Endothelial cell of umbilical vein (primary cell): ENCODE data around the gene ALG8. TPM values are rescaled to one million over a fixed set of nuclear protein-coding genes. Genes with fewer than 3 reads are reported as not detected.

Source experiments
- BruUV-seq: library from RNA; stranded (reverse); fragments of 400-500 nt; replicated peaks from 2 replicates; lab custom pipeline; 2021; lab: Mats Ljungman, UMichigan
- CTCF ChIA-PET: fragments of 300-600, 350-600 bp; sonication (Branson Sonifier 250); formaldehyde crosslinking; loops from one replicate; lab custom pipeline; 2021; ENCODE audit warnings: antibody characterized with exemption, inconsistent platforms; lab: Charles Lee
- POLR2A ChIA-PET: fragments of 300-600, 350-600 bp; sonication (Branson Sonifier 250); formaldehyde crosslinking; loops from one replicate; lab custom pipeline; 2021; ENCODE audit warnings: antibody characterized with exemption, inconsistent platforms; lab: Charles Lee
- DNase-seq: peaks from one replicate; pipeline ENCODE4 v3.0.0-alpha.2; 2011; ENCODE audit warnings: low read depth, low spot score
- FAIRE-seq: peaks from 2 replicates; lab custom pipeline; 2011; peaks lifted over from hg19 to GRCh38; lab: Jason Lieb, UNC
- H2AFZ ChIP-seq: 2 replicates; pipeline ENCODE4 v1.6.0; 2012; ENCODE audit warnings: low read depth, low read length, control low read depth, inconsistent platforms
- H3K27ac ChIP-seq: 2 replicates; pipeline ENCODE4 v1.5.1; 2011; ENCODE audit warnings: low read depth, mild to moderate bottlenecking, control low read depth, low read length, moderate library complexity; ENCODE audit not compliant: insufficient read depth
- H3K27me3 ChIP-seq, 2 experiments: 2 replicates each; pipeline versions ENCODE4 v1.6.0 to v1.6.1; 2011; ENCODE audit warnings: low read length in 2 of 2, mixed read lengths in 1 of 2; ENCODE audit not compliant: control insufficient read depth in 2 of 2, insufficient read depth in 2 of 2
- H3K36me3 ChIP-seq, 2 experiments: 2 replicates in 1 of 2; 3 replicates in 1 of 2; pipeline ENCODE4 v1.5.1; 2011; ENCODE audit warnings: low read length in 2 of 2, mild to moderate bottlenecking in 1 of 2, moderate library complexity in 1 of 2; ENCODE audit not compliant: control insufficient read depth in 2 of 2, insufficient read depth in 2 of 2; ENCODE audit errors: extremely low read depth in 1 of 2
- H3K4me1 ChIP-seq: 3 replicates; pipeline ENCODE4 v1.5.1; 2011; ENCODE audit warnings: mild to moderate bottlenecking, low read length; ENCODE audit not compliant: control insufficient read depth, insufficient read depth; ENCODE audit errors: extremely low read depth
- H3K4me2 ChIP-seq: 2 replicates; pipeline ENCODE4 v1.6.1; 2011; ENCODE audit warnings: low read length, control low read depth, mixed read lengths; ENCODE audit not compliant: insufficient read depth
- H3K4me3 ChIP-seq, 3 experiments: fragments of 200-600 bp in 1 of 3; sonication (generic), shearing (Covaris generic) in 1 of 3; replicated peaks in 1 of 3; 2 replicates each; pipeline ENCODE4 v1.5.1; 2011 to 2016; ENCODE audit warnings: control low read depth in 3 of 3, low read length in 3 of 3, mild to moderate bottlenecking in 2 of 3, inconsistent platforms in 1 of 3, low read depth in 1 of 3, moderate library complexity in 1 of 3; ENCODE audit not compliant: insufficient read depth in 1 of 3
- H3K79me2 ChIP-seq: 2 replicates; pipeline ENCODE4 v1.6.0; 2012; ENCODE audit warnings: low read length, inconsistent platforms; ENCODE audit not compliant: control insufficient read depth, insufficient read depth
- H3K9ac ChIP-seq: replicated peaks from 2 replicates; pipeline ENCODE3; 2011; ENCODE audit warnings: low read length, control low read depth; ENCODE audit not compliant: insufficient read depth; ENCODE audit errors: extremely low read depth
- H3K9me1 ChIP-seq: replicated peaks from 3 replicates; pipeline ENCODE4 v1.6.0; 2011; ENCODE audit warnings: mild to moderate bottlenecking, low read length; ENCODE audit not compliant: control insufficient read depth, insufficient read depth; ENCODE audit errors: extremely low read depth
- H3K9me3 ChIP-seq: replicated peaks from 2 replicates; pipeline ENCODE4 v1.5.1; 2012; ENCODE audit warnings: low read length, inconsistent platforms; ENCODE audit not compliant: control insufficient read depth, insufficient read depth
- H4K20me1 ChIP-seq: replicated peaks from 2 replicates; pipeline ENCODE3; 2011; ENCODE audit warnings: mild to moderate bottlenecking, low read length; ENCODE audit not compliant: control insufficient read depth, insufficient read depth; ENCODE audit errors: extremely low read depth
- CTCF ChIP-seq, 2 donors: IDR thresholded peaks; 1 replicate in 1 of 2; 2 replicates in 1 of 2; pipeline ENCODE4 v1.5.1; 2011; ENCODE audit warnings: low read length in 2 of 2, mild to moderate bottlenecking in 2 of 2, moderate library complexity in 2 of 2, control low read depth in 1 of 2, inconsistent platforms in 1 of 2, low read depth in 1 of 2; ENCODE audit not compliant: insufficient read depth in 1 of 2; ENCODE audit errors: extremely low read depth in 1 of 2
- EZH2 ChIP-seq: IDR thresholded peaks from 2 replicates; pipeline ENCODE4 v1.6.1; 2012; ENCODE audit warnings: borderline replicate concordance, low read depth, mild to moderate bottlenecking, moderate library complexity, low read length, inconsistent platforms; ENCODE audit not compliant: severe bottlenecking
- GATA2 ChIP-seq: IDR thresholded peaks from 2 replicates; pipeline ENCODE4 v1.7.0; 2011; ENCODE audit warnings: low read depth, mild to moderate bottlenecking, moderate library complexity, mixed read lengths, low read length; ENCODE audit not compliant: insufficient read length, insufficient read depth
- JUN ChIP-seq: IDR thresholded peaks from 2 replicates; pipeline ENCODE4 v1.6.1; 2011; ENCODE audit warnings: borderline replicate concordance, low read depth; ENCODE audit not compliant: insufficient read length, insufficient read depth
- MYC ChIP-seq: IDR thresholded peaks from one replicate; pipeline ENCODE4 v1.6.1; 2011; ENCODE audit warnings: mild to moderate bottlenecking, low read depth, low read length
- dilution Hi-C: fragments of 300-500 bp; cut with MboI; formaldehyde crosslinking; loops from one replicate; pipeline ENCODE4 v1.15.0; 2019; ENCODE audit warnings: low sequenced_read_pairs; ENCODE audit not compliant: extremely low pct_ligation_motif_present
- intact Hi-C: fragments of 100-400 bp; cut with micrococcal nuclease; formaldehyde crosslinking; loops from one replicate; pipeline ENCODE4 v1.10.0; 2022
- polyA plus RNA-seq, 4 experiments: library from polyadenylated mRNA; depleted of rRNA in 3 of 4; stranded (reverse) in 3 of 4; unstranded in 1 of 4; fragments of >200 nt; gene quantifications; 2 replicates each; pipeline versions ENCODE4 v1.2.1 to v1.2.3, GENCODE V29; 2011 to 2012; ENCODE audit warnings: missing spikeins in 1 of 4
- total RNA-seq: library from RNA; stranded (reverse); gene quantifications from 2 replicates; pipeline ENCODE4 v1.2.3, GENCODE V29; 2021

Gene ALG8
- total and polyA plus RNA-seq, 2 donors (not counting 3 experiments of a cell fraction or from before 2014, with no cell fraction given) = 43.9 to 48.2 TPM

- ChIA-PET CTCF (interaction anchor here (1.0 kb wide), 1 partner anchor 11 kb away, joined by 3 read pairs; no protein-coding TSS in a partner anchor), POLR2A (no interaction called here)
- H3K4me3 ChIP-seq = no peak overlapping the region
- H3K27ac ChIP-seq = no peak overlapping the region
- no peak overlapping the region for H3K9ac ChIP-seq
- H3K79me2 ChIP-seq = no peaks in the 10 kb centered on the region
- no peak overlapping the region for H2AFZ ChIP-seq
- H3K4me2 ChIP-seq = no peak overlapping the region
- no peak for TF ChIP-seq JUN
- TF ChIP-seq EZH2 = no peak
- no peak for TF ChIP-seq GATA2
- H4K20me1 ChIP-seq = no peaks in the 10 kb centered on the region
- no peaks in the 10 kb centered on the region for H3K9me1 ChIP-seq
- dilution Hi-C loops = no loop called here
- no TSS peak for BruUV-seq
- no peaks in the 10 kb centered on the region for H3K36me3 ChIP-seq
- no peaks in the 10 kb centered on the region for H3K9me3 ChIP-seq
- no peaks in the 10 kb centered on the region for H3K27me3 ChIP-seq
- intact Hi-C loops = no loop called here
- no peaks in the 10 kb centered on the region for H3K4me1 ChIP-seq
- DNase-seq = no peak
- FAIRE-seq = no peak
These were observed 76.8 kb downstream of the ALG8 start for GRCh38 chr11:78062671-78063070.

GRCh38 chr11:78061921-78062311 lies 77.5 kb downstream of the ALG8 start:
- Histone ChIP-seq H3K9me1 (no peaks in the 10 kb centered on the region), H4K20me1 (no peaks in the 10 kb centered on the region), H3K36me3 (no peaks in the 10 kb centered on the region), H3K9me3 (no peaks in the 10 kb centered on the region), H3K27me3 (no peaks in the 10 kb centered on the region), H3K27ac (no peak overlapping the region), H3K4me1 (no peaks in the 10 kb centered on the region), H3K4me2 (no peak overlapping the region), H2AFZ (no peak overlapping the region), H3K9ac (no peak overlapping the region), H3K79me2 (no peaks in the 10 kb centered on the region), H3K4me3 (no peak overlapping the region)
- BruUV-seq = no TSS peak
- ChIA-PET CTCF (interaction anchor here (0.7 to 1.3 kb wide), 2 partner anchors 17 to 42 kb away, joined by 3 read pairs; no protein-coding TSS in a partner anchor), POLR2A (no interaction called here)
- dilution Hi-C loops (no loop called here), intact Hi-C loops (no loop called here)
- DNase-seq (no peak), FAIRE-seq (no peak)
- TF ChIP-seq CTCF (IDR thresholded peaks at IDR 0.05; ENCODE audit: extremely low read depth in 1 of 2, insufficient read depth in 1 of 2, low read depth in 1 of 2, low read length in 2 of 2) (no peak), JUN (no peak), MYC (no peak)
